Chondrocyte (in vitro differentiated cells): ENCODE results near the gene MCAM. TPM values are rescaled to one million over a fixed set of nuclear protein-coding genes. Genes with fewer than 3 reads are reported as not detected.

Experiments
- DNase-seq: peaks from one replicate; pipeline ENCODE4 v3.0.0; 2021; ENCODE audit warnings: mixed read lengths, low spot score
- H3K27ac Mint-ChIP-seq: one replicate; pipeline ENCODE4 v1.8.0; 2021; ENCODE audit warnings: mild to moderate bottlenecking, moderate library complexity, mixed read lengths; ENCODE audit not compliant: unreplicated experiment
- H3K27me3 Mint-ChIP-seq: 2 replicates; pipeline ENCODE4 v1.8.0; 2021; ENCODE audit warnings: low read depth, mixed read lengths
- H3K36me3 Mint-ChIP-seq: 2 replicates; pipeline ENCODE4 v1.8.0; 2021; ENCODE audit warnings: low read depth, mixed read lengths
- H3K4me1 Mint-ChIP-seq: 2 replicates; pipeline ENCODE4 v1.8.0; 2021; ENCODE audit warnings: low read depth, mild to moderate bottlenecking, mixed read lengths
- H3K4me3 Mint-ChIP-seq: one replicate; pipeline ENCODE4 v1.8.0; 2021; ENCODE audit warnings: mild to moderate bottlenecking, moderate library complexity, mixed read lengths; ENCODE audit not compliant: unreplicated experiment
- H3K9me3 Mint-ChIP-seq: 2 replicates; pipeline ENCODE4 v1.8.0; 2021; ENCODE audit warnings: low read depth, mixed read lengths
- CTCF ChIP-seq: fragments of 200-600 bp; sonication (generic); IDR thresholded peaks from 2 replicates; pipeline ENCODE4 v1.5.0; 2021; ENCODE audit warnings: antibody characterized with exemption, mild to moderate bottlenecking, moderate library complexity
- microRNA-seq: library from miRNA; unstranded; fragments of <30 nt; microRNA quantifications from one replicate; pipeline ENCODE4 v1.2.0, GENCODE V29; 2020; ENCODE audit warnings: borderline number of aligned reads
- total RNA-seq: library from RNA; stranded (reverse); gene quantifications from 3 replicates; pipeline ENCODE4 v1.2.1, GENCODE V29; 2021

MCAM gene
- total RNA-seq, 1 donor from 2014 or later = 527 TPM

DNA sequence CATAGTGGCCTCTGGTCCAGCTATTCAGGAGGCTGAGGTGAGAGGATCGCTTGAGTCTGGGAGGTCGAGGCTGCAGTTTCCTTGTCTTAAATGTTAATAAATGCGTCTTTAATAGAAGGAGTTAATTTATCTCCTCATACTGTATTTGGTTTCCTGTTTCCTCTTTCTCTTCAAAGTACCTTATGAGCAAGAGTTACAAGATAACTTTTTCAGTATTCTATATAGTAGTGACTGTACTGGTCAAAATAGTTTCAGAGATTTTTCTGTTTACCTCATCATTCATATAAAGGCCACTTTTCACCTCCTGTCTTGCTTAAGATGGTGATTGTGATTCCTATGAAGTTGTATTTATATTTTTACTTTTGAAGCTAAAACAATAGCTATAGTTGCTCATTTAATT lies 50.9 kb downstream of the MCAM start:
- Mint-ChIP-seq H3K27me3 (no peaks in the 10 kb centered on the region), H3K4me1 (peaks cover 19% of the 10 kb centered on the region), H3K36me3 (no peaks in the 10 kb centered on the region), H3K9me3 (no peaks in the 10 kb centered on the region), H3K4me3 (no peak overlapping the region), H3K27ac (no peak overlapping the region)
- no peak for DNase-seq
- no peak for TF ChIP-seq CTCF

DNA sequence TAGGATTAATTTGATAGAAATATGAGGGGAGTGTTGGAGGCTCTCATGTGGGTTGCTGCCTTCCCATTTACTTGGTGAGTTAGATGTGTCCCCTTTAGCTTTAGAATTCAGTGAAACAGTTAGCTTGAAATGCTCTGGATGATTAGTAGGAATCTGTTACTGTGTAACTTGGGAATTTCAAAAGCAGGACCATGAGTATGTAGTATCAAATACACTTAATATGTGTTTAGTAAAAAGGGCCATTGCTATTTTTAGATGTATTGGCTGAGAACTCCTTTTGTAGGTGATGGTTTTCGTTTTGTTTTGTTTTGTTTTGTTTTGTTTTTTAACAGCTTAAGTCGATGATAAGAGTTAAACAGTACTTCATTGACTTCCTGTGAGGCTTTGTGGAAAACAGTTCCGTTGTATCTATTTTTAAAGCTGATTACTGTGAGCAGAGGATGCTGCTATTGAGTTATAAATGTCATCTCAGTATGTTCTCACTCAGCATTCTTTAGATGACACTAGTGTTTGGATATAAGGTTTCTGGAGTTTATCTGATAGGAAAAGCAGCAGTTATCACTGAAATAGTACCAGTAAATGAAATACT lies 53.5 kb downstream of the MCAM start:
- Mint-ChIP-seq H3K27ac (no peak overlapping the region), H3K4me3 (no peak overlapping the region), H3K4me1 (peaks cover 19% of the 10 kb centered on the region), H3K27me3 (no peaks in the 10 kb centered on the region), H3K36me3 (no peaks in the 10 kb centered on the region), H3K9me3 (no peaks in the 10 kb centered on the region)
- DNase-seq = no peak
- TF ChIP-seq CTCF = no peak

DNA sequence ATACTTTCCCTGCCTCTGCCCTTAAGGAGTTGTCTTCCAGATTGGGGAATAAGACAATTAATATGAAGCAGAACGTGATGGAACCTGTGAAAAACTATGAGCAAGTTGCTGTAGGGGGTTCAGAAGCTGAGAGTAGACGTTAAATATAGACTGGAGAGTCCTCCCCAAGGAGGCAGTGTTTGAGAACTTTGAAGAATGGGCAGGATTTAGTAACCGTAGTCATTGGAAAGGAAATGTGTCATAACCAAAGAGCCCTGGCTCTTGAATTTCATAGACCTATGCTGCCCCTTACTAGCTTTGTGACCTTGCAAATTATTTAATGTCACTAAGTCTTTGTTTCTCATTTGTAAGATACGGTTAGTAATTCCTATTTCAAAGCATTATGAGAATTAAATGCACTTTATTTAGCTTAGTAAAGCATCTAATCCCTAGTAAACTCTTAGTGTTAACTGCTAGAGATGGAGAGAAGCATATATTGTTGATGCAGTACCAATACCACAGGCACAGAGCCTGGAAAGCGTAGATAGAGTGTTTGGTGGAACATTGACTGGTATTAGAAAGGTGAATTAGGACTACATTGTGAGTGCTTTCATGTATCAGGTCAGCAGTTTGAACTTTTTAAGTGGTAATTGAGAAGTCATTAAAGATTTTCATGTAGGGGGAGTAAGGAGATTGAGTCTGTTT lies 54.1 kb downstream of the MCAM start:
- TF ChIP-seq CTCF = peak; percentile 41
- DNase-seq = no peak
- no peaks in the 10 kb centered on the region for H3K9me3 Mint-ChIP-seq

DNA sequence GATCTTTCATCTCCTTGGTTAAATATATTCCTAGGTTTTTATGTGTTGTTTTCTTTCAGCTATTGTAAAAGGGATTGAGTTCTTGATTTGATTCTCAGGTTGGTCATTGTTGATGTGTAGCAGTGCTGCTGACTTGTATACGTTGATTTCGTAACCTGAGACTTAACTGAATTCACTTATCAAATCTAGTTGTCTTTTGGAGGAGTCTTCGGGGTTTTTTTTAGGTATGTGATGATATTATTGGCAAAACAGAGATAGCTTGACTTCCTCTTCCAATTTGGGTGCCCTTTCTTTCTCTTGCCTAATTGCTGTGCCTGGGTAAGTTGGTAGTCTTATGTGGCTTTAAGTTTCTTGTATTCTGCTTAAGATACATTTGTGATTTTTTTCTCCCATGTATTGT lies 57.9 kb downstream of the MCAM start:
- Mint-ChIP-seq H3K9me3 (no peaks in the 10 kb centered on the region), H3K27ac (no peak overlapping the region), H3K36me3 (no peaks in the 10 kb centered on the region), H3K4me1 (no peaks in the 10 kb centered on the region), H3K27me3 (no peaks in the 10 kb centered on the region), H3K4me3 (no peak overlapping the region)
- no peak for DNase-seq
- no peak for TF ChIP-seq CTCF

More for the DNA sequence above, 54.1 kb downstream of the MCAM start:
- Mint-ChIP-seq H3K27me3 (no peaks in the 10 kb centered on the region), H3K36me3 (no peaks in the 10 kb centered on the region), H3K4me1 (peaks cover 17% of the 10 kb centered on the region), H3K27ac (no peak overlapping the region), H3K4me3 (no peak overlapping the region)

Small RNA genes within 50 kb of the gene (microRNA-seq; reads per million reads assigned to microRNA genes)
- not detected for gene MIR6756

Other genes starting within 250 kb of the MCAM start
- 28.0 to 30.3 TPM (median 30.1 TPM) in 3 replicates for gene VPS11, start 249.3 kb downstream of the MCAM start, total RNA-seq
- 16.1 to 21.3 TPM (median 16.7 TPM) in 3 replicates for gene HMBS, start 232.2 kb downstream of the MCAM start, total RNA-seq
- gene DPAGT1, start 215.3 kb downstream of the MCAM start, total RNA-seq = 37.0 to 58.2 TPM (median 41.2 TPM) in 3 replicates
- gene C2CD2L, start 209.8 kb downstream of the MCAM start, total RNA-seq = 11.8 to 13.2 TPM (median 12.1 TPM) in 3 replicates
- 16.9 to 22.9 TPM (median 21.9 TPM) in 3 replicates for gene HINFP, start 195.6 kb downstream of the MCAM start, total RNA-seq
- 0.80 to 2.5 TPM (median 2.0 TPM) in 3 replicates for gene ABCG4, start 168.1 kb downstream of the MCAM start, total RNA-seq
- gene NLRX1, start 148.4 kb downstream of the MCAM start, total RNA-seq = 13.0 to 20.1 TPM (median 19.2 TPM) in 3 replicates
- not detected in 3 replicates for gene NHERF4, start 131.7 kb downstream of the MCAM start, total RNA-seq
- gene CBL, start 110.8 kb downstream of the MCAM start, total RNA-seq = 17.8 to 25.8 TPM (median 25.5 TPM) in 3 replicates
- gene RNF26, start 17.4 kb upstream of the MCAM start, total RNA-seq = 22.8 to 26.0 TPM (median 24.3 TPM) in 3 replicates
- gene C1QTNF5, start 23.8 kb upstream of the MCAM start, total RNA-seq = 16.2 to 67.2 TPM (median 67.1 TPM) in 3 replicates
- not detected in 3 replicates for gene MFRP, start 29.6 kb upstream of the MCAM start, total RNA-seq
- gene USP2, start 64.6 kb upstream of the MCAM start, total RNA-seq = 2.1 to 4.1 TPM (median 3.6 TPM) in 3 replicates
- 198 to 219 TPM (median 215 TPM) in 3 replicates for gene THY1, start 106.0 kb upstream of the MCAM start, total RNA-seq